Fibroblast of mammary gland (primary cell): Measurements from ENCODE around the gene ALG12.

Experiments used
- DNase-seq: peaks from one replicate; pipeline ENCODE4 v3.0.0-alpha.2; 2010; ENCODE audit warnings: low read depth
- H3K4me3 ChIP-seq: 2 replicates; pipeline ENCODE4 v1.5.1; 2011; ENCODE audit warnings: low read depth, mild to moderate bottlenecking, low read length, moderate library complexity; ENCODE audit not compliant: control insufficient read depth
- TF ChIP-seq, protein P1 (sequence below): conservative IDR thresholded peaks from 2 replicates; pipeline ENCODE4 v1.5.1; 2011; ENCODE audit warnings: low read depth, low read length, inconsistent platforms; ENCODE audit not compliant: control insufficient read depth, insufficient read depth

ALG12 gene

DNA sequence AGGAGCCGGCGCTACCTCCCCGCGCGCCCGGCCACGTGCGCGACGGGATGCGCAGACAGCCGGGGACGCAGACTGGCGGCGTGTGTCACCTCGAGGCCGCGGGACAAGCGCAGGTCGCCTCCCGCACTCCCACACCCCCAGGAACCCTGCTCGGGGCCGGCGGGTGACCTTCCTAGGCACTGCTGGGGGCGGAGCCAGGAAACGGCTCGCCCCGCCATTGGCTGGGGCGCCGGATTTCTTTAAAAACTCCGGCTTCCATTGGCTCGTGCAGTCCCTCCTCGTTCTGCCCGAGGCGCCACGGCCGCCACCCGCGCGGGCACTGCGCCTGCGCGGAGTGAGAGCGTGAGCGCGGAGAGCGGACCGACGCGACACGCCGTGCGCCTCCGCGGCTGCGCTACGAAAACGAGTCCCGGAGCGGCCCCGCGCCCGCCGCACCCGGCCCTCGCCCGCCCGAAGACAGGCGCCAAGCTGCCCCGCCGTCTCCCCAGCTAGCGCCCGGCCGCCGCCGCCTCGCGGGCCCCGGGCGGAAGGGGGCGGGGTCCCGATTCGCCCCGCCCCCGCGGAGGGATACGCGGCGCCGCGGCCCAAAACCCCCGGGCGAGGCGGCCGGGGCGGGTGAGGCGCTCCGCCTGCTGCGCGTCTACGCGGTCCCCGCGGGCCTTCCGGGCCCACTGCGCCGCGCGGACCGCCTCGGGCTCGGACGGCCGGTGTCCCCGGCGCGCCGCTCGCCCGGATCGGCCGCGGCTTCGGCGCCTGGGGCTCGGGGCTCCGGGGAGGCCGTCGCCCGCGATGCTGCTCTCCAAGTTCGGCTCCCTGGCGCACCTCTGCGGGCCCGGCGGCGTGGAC, 42.1 kb upstream of the ALG12 start, which contains the start of gene PIM3:
Gene PIM3, plus strand, starts transcription at position 614 of the 846 bp plus-strand sequence. Its CDS starts 176 bp downstream, at position 790.
- TF ChIP-seq, protein P1, sequence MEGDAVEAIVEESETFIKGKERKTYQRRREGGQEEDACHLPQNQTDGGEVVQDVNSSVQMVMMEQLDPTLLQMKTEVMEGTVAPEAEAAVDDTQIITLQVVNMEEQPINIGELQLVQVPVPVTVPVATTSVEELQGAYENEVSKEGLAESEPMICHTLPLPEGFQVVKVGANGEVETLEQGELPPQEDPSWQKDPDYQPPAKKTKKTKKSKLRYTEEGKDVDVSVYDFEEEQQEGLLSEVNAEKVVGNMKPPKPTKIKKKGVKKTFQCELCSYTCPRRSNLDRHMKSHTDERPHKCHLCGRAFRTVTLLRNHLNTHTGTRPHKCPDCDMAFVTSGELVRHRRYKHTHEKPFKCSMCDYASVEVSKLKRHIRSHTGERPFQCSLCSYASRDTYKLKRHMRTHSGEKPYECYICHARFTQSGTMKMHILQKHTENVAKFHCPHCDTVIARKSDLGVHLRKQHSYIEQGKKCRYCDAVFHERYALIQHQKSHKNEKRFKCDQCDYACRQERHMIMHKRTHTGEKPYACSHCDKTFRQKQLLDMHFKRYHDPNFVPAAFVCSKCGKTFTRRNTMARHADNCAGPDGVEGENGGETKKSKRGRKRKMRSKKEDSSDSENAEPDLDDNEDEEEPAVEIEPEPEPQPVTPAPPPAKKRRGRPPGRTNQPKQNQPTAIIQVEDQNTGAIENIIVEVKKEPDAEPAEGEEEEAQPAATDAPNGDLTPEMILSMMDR = no peak
- DNase-seq = peak; percentile 93
- H3K4me3 ChIP-seq = peak within 1 kb of the TSS; percentile 69

- H3K4me3 ChIP-seq = peak overlapping the region; percentile 43
- TF ChIP-seq, protein P1 = no peak
- peak; percentile 51 for DNase-seq
Measured at GRCh38 chr22:49959782-49960158, 41.5 kb upstream of the ALG12 start.

- TF ChIP-seq, protein P1 = no peak
- DNase-seq = no peak
- peak overlapping the region; percentile 43 for H3K4me3 ChIP-seq
Measured at GRCh38 chr22:49958931-49959781, 40.9 kb upstream of the ALG12 start.

DNA sequence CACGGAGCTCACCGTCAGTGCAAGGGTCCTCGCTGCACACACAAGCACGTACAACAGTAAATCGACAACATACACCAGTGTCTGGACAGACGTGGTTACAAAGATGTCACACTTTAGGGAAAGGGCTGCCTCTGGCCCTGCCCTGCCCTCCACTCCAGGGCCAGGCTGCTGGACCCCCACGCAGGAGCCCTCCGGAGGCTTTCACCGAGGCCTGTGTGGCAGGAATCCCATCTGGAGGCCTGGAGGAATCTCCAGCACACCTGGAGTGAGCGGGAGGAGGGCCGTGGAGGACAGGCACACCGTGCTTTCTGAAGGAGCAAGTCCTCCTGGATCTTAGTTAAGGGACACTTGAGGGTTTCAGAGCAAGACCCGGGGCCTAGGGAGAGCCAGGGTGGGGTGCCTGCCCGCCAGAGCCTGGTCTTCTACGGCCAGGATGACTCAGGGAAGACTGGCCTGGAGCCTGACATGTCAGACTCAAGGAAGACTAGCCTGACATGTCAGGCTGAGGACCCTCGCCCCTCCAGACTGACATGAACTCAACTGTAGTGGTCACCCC, 40.2 kb upstream of the ALG12 start:
- DNase-seq = no peak
- H3K4me3 ChIP-seq = no peak overlapping the region
- TF ChIP-seq, protein P1 = no peak

- DNase-seq = no peak
Measured at GRCh38 chr22:49957826-49958365, 39.7 kb upstream of the ALG12 start.

More at GRCh38 chr22:49957826-49958365, 39.7 kb upstream of the ALG12 start:
- no peak overlapping the region for H3K4me3 ChIP-seq
- TF ChIP-seq, protein P1 = no peak
